GM18502 (cell line): ENCODE measurements around the gene ABCC8.

Experiments used
- ATAC-seq: cut with Tn5 transposase; IDR thresholded peaks from one replicate; pipeline ENCODE4 v1.9.1; 2021; ENCODE audit warnings: mild to moderate bottlenecking; ENCODE audit not compliant: unreplicated experiment, poor library complexity

ABCC8 gene

DNA sequence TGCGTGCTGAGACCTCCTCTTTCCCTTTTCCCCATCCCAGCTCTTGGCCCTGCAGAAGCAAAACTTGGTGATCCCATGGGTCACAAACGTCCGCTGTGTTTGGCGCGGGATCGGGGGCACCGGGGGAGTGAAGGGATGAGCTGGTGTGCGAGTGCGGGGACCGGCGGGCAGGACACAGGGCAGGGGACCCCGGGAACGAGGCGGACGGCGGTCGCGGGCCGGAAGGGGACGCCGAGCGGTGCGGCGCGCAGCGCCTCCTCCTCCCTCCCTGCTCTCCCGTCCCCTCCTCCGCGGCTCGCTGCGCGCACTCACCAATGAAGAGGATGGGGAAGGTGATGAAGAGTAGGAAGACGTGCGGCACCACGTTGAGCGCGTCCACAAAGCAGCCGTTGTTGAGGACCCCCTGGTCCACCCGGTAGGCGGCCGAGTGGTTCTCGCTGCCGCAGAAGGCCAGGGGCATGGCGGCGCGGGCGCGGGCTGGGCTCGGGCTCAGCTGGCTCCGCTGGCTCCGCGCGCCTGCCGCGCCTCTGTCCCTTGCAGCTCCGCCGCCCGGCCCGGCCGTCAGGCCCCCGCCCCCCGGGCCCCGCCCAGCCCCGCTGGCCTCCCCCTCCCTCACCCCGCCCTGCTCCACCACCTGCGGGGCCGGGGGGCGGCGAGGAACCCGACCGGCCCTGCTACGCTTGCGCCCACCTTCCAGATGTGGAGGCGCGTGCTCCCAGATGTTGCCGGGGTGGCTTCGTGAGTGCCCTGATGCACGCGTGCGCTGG, at the start of gene ABCC8:
ABCC8 (minus strand) TSS at position 529 of the 767 bp plus-strand sequence; CDS start at position 460, 69 bp downstream.
- ATAC-seq, result no peak

DNA sequence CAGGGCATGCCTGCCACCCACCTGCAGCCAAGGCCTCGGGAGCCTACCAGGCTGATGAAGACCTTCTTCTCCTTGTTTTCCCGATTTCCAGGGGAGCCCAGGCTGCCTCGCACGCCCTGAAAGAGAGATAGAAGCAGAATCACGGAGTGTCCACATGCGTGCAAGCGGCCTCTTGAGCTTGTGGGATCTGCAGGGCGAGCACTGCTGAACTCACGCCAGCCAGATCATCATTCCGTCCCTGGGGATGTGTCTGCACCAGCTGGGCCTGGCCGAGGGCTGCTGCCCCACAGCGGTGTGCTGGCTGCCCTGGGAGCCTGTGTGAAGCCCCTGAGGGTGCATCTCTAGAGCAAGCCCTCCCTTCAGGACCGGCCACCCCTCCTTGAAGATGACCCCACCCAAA, 49.7 kb upstream of the ABCC8 start:
- no peak for ATAC-seq

DNA sequence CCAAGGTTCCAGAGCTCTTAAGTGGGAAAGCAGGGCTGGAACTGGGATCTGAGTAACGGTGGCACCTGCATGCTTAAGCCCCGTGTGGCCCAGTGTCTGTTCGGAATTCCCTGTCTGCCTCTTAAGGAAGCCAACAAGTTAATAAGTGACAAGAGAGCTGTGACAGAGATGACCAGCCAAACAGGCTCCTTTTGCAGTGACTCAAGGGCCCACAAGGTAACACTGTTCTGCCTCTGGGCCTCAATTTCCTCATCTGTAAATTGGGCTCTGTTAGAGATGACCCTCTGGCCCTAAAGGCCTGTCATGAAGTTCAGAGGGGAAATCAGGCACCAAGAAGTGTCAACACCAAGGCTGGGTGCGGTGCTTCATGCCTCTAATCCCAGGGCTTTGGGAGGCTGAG, 48.9 kb upstream of the ABCC8 start:
- ATAC-seq, result no peak

DNA sequence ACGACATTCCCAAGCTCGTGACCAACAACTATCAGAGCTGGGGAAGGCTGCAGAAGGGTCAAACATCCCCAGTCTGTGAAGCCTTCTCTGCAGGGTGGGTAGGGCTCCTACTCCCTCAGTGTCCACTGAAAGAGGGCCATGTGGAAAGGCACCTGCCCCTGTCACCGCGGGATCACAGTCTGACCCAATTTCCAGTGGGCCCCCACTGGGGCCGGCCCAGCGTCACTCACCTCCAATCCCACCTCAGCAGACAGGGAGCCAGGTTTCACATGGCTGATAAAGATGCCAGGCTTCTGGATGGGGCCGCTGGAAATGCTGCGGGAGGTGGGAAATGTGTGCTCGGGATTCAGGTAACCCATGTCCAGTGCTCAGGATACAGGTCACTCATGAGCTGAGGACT, 47.6 kb upstream of the ABCC8 start:
- no peak for ATAC-seq

DNA sequence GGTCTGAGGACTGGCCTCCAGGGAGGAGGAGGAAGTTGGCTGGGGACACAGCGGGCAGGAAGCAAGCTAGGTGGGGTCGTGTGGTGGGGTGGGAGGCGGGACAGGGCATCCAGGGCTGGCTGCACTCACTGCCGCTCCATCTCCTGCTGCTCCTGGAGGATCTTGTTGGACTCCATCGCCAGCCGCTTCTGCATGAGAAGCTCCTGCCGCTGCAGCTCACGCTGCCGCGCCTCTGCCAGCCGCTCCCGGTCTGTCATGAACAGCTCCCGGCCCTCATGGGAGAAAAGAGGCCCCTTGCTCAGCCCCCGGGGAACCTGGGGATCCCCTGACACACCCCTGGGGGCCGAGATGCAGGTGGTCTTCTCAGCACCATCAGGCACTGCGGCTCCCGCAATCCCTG, 46.0 kb upstream of the ABCC8 start:
- no peak for ATAC-seq

DNA sequence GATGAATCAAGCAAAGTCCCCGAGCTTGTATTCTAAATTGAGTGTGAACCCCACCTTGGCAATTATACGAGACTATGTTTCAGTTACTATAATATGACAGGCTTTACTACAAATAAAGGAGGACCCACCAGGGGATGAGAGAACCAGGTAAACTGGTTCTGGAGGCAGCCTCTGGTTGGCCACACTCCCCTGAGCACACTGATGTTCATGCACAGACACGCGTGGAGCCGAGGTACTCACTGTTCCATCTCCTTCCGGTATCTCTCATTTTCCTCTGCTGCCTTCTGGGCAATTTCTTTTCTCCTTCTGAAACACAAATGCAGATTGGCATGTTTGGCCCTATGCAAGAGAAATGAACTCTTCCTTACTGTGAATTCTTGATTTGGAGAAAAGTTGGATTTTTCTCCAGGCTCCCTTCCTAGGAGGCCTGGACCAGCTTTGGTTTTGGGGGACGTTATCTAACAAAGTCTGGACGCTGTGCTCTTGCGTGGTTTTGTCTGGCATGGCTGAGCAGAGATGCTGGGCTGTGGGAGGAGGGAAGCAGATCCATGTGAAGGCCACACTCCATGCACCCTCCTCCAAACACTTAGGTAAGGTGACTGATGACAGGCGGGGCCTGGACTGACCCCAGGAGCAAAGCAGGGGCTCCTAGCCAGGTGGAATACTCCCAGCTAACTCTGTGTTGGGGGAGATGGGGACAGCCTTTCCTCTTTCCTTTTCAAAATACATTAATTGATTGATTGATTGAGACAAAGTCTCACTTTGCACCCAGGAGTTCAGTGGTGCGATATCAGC, 44.7 kb upstream of the ABCC8 start:
- ATAC-seq, result no peak

DNA sequence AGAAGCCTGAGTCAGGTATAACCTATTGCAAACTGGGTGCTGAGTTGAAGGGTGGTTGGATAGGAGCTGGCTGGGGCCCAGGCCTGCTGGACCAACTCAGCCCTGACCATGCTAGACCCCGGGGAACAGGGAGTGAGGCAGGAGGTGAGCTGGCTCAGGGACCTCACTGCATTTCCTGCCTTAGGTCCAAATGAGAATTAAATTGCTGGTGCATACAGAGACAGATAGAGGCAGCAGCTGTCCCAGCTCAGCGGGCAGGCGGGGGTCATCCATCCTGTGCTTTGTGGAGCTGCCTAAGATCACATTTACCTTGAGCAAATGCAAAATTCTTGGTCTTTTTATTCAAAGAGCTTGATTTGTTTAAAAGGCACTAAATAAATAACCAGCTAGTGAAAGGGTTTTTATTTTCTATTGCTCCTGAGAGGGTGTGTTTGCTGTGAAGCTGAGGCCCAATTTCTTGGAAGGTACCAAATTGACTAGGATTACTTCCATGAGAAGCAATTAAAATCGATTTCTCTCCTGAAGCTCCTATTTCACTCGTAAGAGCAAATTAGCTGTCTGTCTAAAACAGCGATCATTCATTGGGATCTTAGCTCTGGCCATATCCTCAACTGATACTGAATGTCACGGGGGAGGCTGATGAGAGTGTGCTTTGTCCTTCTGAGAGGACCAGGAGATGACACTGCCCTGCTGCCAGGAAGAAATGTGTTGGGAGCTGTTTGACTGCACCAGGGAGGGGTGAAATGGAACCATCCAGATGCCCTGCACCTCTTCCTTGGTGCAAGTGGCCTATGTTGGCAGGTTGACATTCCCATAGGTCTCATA, 42.6 kb upstream of the ABCC8 start:
- no peak for ATAC-seq

DNA sequence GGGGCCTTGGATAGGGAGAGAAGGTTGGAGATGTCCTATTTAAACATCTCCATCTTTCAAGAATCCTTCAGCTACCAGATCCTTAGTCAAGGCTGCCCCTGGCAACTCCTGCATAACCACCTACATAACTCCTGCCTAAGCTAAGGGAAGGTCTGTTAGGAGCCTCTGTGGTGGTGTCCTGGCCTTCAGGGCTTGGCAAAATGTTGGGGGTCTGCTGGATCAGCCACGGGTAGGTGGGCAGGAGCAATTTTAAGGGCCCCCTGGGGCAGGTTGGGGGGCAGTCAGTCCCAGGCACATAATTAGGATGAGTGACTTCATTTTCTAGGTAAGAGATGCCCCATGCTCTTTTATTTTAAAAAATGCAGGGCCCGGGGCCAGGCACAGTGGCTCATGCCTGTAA, 41.7 kb upstream of the ABCC8 start:
- no peak for ATAC-seq

DNA sequence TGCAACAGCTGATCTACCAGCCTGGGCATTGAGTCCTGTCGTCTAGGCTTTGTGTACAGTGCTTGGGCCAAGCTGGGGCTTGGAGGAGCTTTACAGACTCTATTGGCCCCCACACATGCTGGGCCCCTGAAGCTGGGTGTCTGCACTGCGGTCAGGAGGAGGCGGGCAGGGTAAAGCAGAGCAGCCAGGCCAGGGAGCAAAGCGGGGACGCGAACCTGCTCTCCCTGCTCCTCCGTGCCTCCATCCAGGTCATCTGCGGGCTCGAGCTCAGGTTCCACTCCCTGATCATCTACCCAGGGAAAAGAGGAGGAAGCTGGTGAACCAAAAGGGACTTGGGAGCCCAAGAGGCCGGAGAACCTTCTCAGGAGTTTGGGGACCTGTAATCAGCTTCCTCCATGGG, 40.5 kb upstream of the ABCC8 start:
- ATAC-seq, result no peak

DNA sequence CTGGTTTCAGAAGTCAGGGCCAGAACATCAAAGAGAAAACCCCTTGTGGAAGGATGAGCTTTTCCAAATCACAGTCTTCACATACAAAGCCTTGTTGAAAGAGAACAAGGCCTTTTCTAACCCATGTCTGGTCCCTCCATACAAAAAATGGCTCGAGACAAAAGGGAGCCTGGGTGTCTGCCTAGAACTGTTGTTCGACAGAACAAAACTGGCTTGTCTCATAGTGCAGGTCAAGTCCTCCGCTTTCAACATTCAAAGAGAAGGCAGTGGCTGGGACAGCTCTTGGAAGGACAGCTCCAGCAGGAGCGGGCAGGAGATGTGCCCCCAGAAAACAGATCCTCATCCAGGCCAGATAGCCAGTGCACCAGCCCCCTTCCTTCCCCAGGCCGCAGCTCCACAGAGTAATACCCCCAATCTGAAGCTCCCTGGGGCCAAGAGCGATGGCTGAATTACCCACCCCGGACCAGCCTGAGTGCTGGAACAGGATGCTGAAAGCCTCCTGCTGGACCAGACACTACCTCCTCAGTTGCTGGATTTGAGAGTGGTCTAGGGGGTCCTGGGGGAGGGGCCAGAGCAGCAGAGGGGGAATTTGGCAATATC, 40.0 kb upstream of the ABCC8 start:
- no peak for ATAC-seq

DNA sequence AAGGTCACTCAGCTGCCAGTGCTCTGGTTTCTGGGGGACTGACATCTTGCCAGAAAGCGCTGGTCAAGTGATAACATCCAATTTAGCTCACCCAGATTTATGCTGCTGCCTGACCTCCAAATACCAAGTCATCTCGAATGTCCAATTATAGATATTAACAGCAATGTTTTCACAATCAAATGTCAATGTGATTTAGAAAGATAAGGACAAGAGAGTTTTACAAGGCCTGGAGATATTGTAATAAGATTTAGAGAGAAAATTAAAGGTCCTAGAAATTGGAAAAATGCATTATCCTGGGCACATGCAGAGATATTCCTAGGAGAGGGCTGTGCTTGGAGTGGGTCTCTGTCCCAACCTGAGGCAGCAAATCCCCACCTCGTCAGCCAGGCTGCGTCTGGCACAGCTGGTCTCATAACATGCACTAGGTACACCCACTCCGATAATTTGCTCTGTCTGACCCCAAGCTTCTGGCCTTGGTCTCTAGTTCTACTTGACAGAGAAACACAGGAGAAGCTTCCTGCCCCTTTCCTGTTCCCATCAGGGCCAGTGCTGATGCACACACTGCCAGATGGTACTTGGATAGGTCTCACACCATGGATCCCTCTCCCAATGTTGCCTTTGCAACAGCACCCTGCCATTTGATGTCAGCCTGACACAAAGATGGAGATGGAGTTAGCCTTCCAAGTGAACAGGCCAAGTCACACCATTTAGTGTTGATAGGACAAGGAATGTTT, 39.0 kb upstream of the ABCC8 start:
- no peak for ATAC-seq

DNA sequence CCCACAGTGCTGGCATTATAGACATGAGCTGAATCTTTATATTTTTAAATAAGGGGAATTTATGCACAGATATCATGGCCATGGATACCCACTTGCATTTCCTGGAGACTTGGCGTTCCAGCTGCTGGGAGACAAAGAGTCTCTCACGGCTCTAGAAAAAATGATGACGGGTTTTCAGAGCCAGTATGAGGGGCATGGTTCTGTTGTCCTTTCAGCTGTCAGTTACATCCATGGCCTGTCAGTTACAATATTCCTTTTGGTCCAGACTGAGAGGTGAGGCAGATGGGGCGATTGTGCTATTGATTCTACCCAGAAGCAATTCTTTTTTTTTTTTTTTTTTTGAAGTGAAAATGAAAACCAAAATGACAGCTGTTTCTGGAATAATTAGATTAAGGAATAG, 37.8 kb upstream of the ABCC8 start:
- ATAC-seq, result no peak

DNA sequence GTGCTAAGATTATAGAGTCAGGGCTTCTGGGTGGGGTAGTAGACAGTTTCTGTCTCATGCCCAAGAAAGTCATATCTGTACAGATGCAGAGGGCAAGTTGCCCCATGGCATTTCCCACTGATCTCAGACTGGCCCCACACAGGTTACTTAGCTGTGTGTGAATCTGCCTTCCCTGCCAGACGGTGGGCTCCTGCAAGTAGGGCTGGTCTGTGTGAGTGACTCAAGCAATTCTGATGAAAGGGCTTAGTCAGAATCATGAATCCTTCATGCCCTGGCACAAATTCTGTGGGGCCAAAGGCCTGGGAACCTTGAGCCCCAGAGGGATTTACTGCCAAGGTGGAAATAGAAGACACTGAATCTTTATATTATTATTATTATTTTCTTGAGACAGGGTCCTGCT, 37.2 kb upstream of the ABCC8 start:
- no peak for ATAC-seq

DNA sequence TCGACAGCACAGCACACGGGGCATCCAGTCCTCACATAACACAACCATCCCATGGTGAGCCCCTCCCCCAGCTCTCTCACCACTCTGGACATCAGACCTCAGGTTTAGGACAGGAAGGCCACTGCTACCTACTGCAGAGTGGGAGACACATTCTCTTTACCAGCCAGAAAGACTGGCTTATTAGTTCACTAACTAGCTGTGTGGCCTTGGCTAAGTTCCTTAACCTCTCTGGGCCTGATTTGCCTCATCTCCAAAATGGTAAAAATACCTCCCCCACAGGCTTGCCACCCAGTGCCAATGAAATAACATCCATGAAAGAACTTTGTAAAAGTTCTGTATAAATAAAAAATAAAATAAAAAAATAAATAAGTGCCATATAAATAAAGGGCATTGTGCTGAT, 35.5 kb upstream of the ABCC8 start:
- ATAC-seq, result no peak

DNA sequence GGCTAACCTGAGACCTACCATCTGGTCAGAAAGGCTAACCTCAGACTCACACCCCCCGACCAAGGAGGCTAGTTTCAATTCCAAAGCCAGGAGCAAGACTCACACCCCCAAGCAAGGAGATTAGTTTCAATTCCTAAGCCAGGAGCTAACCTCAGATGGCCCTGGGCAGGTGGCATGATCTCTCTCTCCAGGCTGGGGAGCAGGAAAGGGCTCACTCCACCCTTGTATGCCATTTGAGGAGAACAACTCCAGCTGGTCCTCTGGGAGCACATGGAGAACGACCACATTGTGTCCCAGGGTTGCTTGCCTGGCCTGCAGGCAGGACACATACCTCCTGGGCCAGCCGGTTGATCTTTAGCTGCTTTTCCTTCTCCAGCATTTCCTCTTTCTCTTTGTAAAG, 34.9 kb upstream of the ABCC8 start:
- no peak for ATAC-seq

DNA sequence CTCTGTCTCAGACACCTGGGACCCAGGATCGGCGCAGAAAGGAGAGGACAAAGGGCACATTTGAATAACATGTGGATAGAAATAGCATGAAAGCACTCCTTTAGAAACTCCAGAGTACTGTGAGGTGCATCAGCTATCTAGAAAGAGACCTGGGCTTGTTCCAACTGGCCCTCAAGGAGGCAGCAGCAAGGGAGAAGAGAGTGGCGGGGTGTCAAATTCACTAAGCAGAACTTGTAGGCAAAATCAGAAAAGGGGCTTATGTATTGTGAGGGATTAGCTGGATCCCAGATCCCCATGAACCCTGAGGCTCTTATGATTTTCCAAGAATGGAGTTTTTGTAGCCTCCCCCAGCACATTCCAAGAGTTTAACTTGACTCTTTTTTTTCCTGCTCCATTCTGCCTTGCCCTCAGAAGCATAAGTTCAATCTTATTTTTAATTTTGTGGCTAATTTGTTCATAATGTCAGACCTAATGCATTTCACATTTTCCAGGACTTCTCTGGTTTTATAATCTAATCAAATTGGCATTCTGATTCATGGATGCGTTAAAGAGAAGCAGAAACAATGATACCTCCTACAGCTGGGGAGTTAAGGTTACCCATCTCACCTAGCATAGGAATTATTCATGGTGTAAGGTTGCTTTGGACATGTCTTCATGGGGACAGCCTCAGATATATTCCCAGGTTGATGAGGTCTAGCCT, 34.0 kb upstream of the ABCC8 start:
- ATAC-seq, result no peak

DNA sequence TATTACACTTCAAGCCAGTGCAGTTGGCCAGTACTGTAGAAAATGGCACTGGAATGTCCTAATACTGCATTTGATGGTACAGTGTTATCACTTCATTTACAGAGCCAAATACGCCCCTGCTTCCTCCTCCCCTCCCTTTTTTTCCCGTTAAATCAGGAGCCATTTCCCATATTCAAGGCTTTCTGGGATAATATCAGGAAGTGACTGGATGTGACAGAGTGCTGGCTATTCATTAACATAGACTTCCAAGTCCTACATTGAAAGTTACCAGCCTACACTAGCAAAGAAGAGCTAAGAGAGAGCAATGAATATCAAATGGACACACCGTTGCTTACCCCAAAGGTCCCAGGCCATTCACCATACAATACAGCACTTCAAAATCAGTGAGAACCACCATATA, 32.1 kb upstream of the ABCC8 start:
- no peak for ATAC-seq

DNA sequence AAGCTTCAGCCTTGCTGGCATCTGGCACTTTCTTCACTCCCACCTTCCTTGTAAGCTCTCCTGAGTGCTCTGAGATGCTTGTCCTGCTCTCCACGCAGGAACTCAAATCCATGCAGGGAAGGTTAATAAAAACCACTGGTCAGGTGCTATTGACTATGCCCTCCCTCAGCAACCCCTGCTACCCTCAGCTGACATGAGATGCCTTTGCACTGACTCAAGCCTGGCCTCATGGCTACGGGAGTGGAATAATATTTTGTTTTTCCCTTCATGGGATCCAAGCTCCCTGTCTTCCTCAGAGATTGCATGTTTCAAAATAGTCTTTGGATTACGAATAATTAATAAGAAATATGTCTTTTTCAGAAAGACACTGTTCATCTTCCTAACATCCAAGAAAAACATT, 31.7 kb upstream of the ABCC8 start:
- no peak for ATAC-seq

DNA sequence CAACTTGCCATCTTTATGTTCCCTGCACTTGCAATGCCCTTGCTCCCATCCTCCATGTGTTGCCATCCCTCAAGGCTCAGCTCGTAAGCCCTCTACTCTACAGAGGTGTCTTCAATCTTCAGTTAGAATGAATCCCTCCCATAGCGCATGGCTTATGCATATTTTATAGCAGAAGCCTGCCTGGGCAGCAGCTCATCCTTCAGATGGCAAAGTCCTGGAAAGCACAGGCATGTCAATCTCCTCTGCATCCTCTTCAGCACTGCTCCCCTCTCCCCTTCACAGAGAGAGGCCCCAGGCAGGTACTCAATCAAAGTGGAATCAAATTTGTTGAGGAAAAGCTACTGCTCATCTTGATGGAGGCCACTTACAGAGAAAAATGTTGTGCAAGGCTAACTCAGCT, 31.1 kb upstream of the ABCC8 start:
- no peak for ATAC-seq
